OCI-LY3 (cell line): ENCODE measurements around the gene HPGD.

Source experiments
- H2AFZ ChIP-seq: fragments of 200-600, 300-600 bp; shearing (Covaris generic); 2 replicates; pipeline ENCODE4 v1.6.0; 2014; ENCODE audit warnings: antibody characterized with exemption, low read depth, low read length
- H3K27ac ChIP-seq: fragments of 200-600, 300-600 bp; sonication (generic); 2 replicates; pipeline ENCODE4 v1.5.1; 2014; ENCODE audit warnings: mild to moderate bottlenecking, low read length, moderate library complexity, mixed read lengths
- H3K27me3 ChIP-seq: fragments of 200-600, 300-600 bp; sonication (generic); 2 replicates; pipeline ENCODE4 v1.6.1; 2014; ENCODE audit warnings: low read depth, low read length, mixed read lengths
- H3K36me3 ChIP-seq: fragments of 200-600, 300-600 bp; sonication (generic); replicated peaks from 2 replicates; pipeline ENCODE3; 2014; ENCODE audit warnings: low read depth, low read length, mixed read lengths
- H3K4me1 ChIP-seq: fragments of 300-600, 200-600 bp; sonication (generic); 2 replicates; pipeline ENCODE4 v1.6.1; 2014; ENCODE audit warnings: low read length, mixed read lengths
- H3K4me2 ChIP-seq: fragments of 200-600, 300-600 bp; sonication (generic); 2 replicates; pipeline ENCODE4 v1.6.1; 2014; ENCODE audit warnings: low read length, mixed read lengths
- H3K4me3 ChIP-seq: fragments of 300-600, 200-600 bp; sonication (generic); 2 replicates; pipeline ENCODE4 v1.5.1; 2014; ENCODE audit warnings: antibody characterized with exemption, mild to moderate bottlenecking, low read length, moderate library complexity
- H3K79me2 ChIP-seq: fragments of 300-600, 200-600 bp; shearing (Covaris generic); 2 replicates; pipeline ENCODE4 v1.6.1; 2014; ENCODE audit warnings: mild to moderate bottlenecking, low read length, mixed read lengths
- H3K9ac ChIP-seq: fragments of 300-600, 200-600 bp; shearing (Covaris generic); 2 replicates; pipeline ENCODE4 v1.6.0; 2014; ENCODE audit warnings: mild to moderate bottlenecking, low read length, moderate library complexity
- H3K9me3 ChIP-seq: fragments of 200-600, 300-600 bp; shearing (Covaris generic); 2 replicates; pipeline ENCODE4 v1.6.1; 2014; ENCODE audit warnings: low read length, mixed read lengths; ENCODE audit not compliant: insufficient read depth
- H4K20me1 ChIP-seq: fragments of 200-600, 300-600 bp; sonication (generic); 2 replicates; pipeline ENCODE4 v1.6.1; 2016; ENCODE audit warnings: low read length, mixed read lengths; ENCODE audit not compliant: insufficient read depth
- EZH2phosphoT487 ChIP-seq: fragments of 200-600 bp; shearing (Covaris generic); IDR thresholded peaks from 2 replicates; pipeline ENCODE4 v1.6.1; 2018; ENCODE audit warnings: antibody characterized with exemption, mixed run types, low read depth
- TF ChIP-seq, protein P1 (sequence below): fragments of 200-600, 300-600 bp; sonication (generic); IDR thresholded peaks from 2 replicates; pipeline ENCODE4 v1.5.1; 2014; ENCODE audit warnings: antibody characterized with exemption, low read length, low read depth

The HPGD gene

DNA sequence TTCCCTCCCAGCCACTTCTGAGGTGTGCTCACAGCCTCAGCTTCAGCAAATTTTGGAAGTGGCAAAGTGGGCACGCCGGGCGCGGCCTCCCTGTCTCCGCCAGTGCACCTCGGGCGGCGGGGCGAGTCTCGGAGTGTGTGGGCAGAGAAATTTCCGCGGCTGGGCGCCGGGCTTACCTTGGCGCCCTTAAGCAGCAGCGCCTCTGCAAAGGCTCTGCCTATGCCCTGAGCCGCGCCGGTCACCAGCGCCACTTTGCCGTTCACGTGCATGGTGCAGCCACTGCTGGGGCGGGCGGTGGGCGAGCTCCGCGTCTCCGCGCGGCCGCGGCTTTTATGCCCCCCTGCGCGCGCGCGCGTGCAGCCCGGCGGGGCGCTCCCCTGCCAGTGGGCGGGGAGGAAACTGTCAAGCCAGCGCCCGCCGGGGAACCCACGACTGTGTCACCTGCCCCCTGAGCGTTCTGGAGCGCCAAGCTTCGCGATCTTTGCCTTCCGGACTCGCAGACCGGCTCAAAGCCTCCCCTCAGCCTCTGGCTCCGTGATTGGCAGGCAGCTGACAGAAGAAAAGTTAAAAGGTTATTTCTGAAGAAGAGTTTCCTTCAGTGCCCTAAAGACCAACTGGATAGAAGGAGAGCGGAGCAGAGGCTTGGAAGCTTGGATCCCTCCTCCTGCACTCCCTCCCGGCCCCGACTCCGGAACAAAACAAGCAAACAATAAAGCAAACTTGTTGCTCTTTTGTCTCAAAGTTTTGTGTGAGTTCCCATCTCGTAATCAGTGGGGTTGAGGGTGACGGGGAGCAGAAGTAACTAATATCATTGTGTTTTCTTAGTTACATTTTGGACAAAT, at the start of gene HPGD:
Gene HPGD (minus strand): TSS at position 306 of the 842 bp plus-strand sequence. CDS start 37 bp downstream, at position 269.
- peak within 1 kb of the TSS; percentile 84 for H2AFZ ChIP-seq
- H3K9ac ChIP-seq = peak within 1 kb of the TSS; percentile 58
- H3K27ac ChIP-seq = no peak within 1 kb of the TSS
- no peaks in the 10 kb centered on the region for H3K36me3 ChIP-seq
- H3K79me2 ChIP-seq = no peaks in the 10 kb centered on the region
- peaks cover 26% of the 10 kb centered on the region for H3K27me3 ChIP-seq
- peak within 1 kb of the TSS; percentile 97 for H3K4me2 ChIP-seq
- H3K9me3 ChIP-seq = no peaks in the 10 kb centered on the region
- peak within 1 kb of the TSS; percentile 81 for H3K4me3 ChIP-seq
- TF ChIP-seq, protein P1, sequence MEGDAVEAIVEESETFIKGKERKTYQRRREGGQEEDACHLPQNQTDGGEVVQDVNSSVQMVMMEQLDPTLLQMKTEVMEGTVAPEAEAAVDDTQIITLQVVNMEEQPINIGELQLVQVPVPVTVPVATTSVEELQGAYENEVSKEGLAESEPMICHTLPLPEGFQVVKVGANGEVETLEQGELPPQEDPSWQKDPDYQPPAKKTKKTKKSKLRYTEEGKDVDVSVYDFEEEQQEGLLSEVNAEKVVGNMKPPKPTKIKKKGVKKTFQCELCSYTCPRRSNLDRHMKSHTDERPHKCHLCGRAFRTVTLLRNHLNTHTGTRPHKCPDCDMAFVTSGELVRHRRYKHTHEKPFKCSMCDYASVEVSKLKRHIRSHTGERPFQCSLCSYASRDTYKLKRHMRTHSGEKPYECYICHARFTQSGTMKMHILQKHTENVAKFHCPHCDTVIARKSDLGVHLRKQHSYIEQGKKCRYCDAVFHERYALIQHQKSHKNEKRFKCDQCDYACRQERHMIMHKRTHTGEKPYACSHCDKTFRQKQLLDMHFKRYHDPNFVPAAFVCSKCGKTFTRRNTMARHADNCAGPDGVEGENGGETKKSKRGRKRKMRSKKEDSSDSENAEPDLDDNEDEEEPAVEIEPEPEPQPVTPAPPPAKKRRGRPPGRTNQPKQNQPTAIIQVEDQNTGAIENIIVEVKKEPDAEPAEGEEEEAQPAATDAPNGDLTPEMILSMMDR = no peak
- no peak for TF ChIP-seq EZH2phosphoT487
- H3K4me1 ChIP-seq = peaks cover 4% of the 10 kb centered on the region; the same call in 1 of the 2 replicates
- no peaks in the 10 kb centered on the region for H4K20me1 ChIP-seq

DNA sequence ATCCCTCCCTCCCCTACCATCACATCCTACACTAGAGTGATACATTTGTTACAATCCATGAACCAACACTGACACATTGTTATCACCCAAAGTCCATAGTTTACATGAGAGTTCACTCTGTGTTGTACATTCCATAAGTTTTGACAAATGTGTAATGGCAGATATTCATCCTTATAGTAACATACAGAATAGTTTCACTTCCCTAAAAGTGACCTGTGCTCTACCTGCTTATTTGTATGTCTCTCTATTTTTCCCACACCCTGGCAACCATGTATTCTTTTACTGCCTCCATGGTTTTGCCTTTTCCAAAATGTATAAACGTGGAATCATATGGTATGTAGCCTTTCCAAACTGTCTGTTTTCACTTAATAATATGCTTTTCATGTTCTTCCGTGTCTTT, 42.2 kb upstream of the HPGD start:
- Histone ChIP-seq H2AFZ (no peak overlapping the region), H3K79me2 (no peaks in the 10 kb centered on the region), H3K27me3 (no peaks in the 10 kb centered on the region), H3K9ac (no peak overlapping the region), H3K36me3 (no peaks in the 10 kb centered on the region), H4K20me1 (no peaks in the 10 kb centered on the region), H3K4me2 (no peak overlapping the region), H3K4me3 (no peak overlapping the region), H3K4me1 (no peaks in the 10 kb centered on the region), H3K27ac (no peak overlapping the region), H3K9me3 (no peaks in the 10 kb centered on the region)
- no peak for TF ChIP-seq EZH2phosphoT487
- TF ChIP-seq, protein P1 = no peak

DNA sequence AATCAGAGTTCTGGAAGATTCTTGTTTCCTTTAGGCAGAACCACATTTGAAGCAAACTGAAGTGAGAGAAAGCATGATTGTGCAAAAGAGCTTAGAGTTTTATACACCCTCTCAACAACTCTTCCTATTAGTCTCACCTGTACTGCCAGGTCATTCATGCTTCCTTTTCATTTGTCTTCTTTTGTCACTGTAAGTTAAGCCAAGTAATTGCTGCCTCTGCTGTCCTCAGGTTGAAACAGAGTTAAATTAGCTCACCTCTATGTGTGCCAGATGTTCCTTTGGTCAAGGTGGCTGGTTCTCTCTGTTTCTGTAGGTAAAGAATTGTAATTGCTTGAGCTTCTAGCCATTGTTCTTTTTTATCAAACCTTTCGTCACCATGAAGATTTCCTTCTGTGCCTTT, 41.1 kb upstream of the HPGD start:
- Histone ChIP-seq H3K4me2 (no peak overlapping the region), H4K20me1 (no peaks in the 10 kb centered on the region), H3K27ac (no peak overlapping the region), H3K36me3 (no peaks in the 10 kb centered on the region), H2AFZ (no peak overlapping the region), H3K9me3 (no peaks in the 10 kb centered on the region), H3K4me3 (no peak overlapping the region), H3K9ac (no peak overlapping the region), H3K79me2 (no peaks in the 10 kb centered on the region), H3K27me3 (no peaks in the 10 kb centered on the region), H3K4me1 (no peaks in the 10 kb centered on the region)
- TF ChIP-seq, protein P1 = no peak
- TF ChIP-seq EZH2phosphoT487 = no peak

DNA sequence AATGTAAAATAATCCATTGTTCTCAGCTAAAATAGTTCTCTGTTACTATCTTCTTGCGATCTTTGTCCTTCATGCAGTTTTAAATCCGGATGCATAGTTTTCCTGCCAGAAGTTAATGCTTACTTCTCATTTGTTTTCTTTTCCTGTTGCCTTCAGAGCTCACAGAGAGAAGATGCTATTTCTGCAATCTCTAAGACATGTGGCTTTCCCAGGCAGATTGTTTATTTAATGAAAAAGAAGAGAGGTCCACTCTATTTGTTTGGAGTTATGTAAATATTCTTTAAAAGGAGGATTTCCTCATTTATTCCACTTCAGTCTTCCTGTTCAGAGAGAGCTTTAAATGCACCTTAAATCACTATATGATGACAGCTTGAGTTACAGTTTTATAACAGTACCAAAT, 39.3 kb upstream of the HPGD start:
- Histone ChIP-seq H3K4me2 (no peak overlapping the region), H2AFZ (no peak overlapping the region), H3K4me1 (no peaks in the 10 kb centered on the region), H3K36me3 (no peaks in the 10 kb centered on the region), H3K9me3 (no peaks in the 10 kb centered on the region), H3K9ac (no peak overlapping the region), H3K4me3 (no peak overlapping the region), H4K20me1 (no peaks in the 10 kb centered on the region), H3K79me2 (no peaks in the 10 kb centered on the region), H3K27me3 (no peaks in the 10 kb centered on the region), H3K27ac (no peak overlapping the region)
- TF ChIP-seq, protein P1 = no peak
